Effector memory CD4-positive, alpha-beta T cell (primary cell): ENCODE results near the gene FAM110D.
A peak's percentile ranks its signal among the peaks of the same experiment; 100 is the strongest.

Experiments used
- DNase-seq, 3 donors: peaks; one replicate each; pipeline ENCODE4 v3.0.0-alpha.2; 2020
- H3K27ac ChIP-seq: 2 replicates; pipeline ENCODE4 v1.7.0; 2013; ENCODE audit warnings: mild to moderate bottlenecking, low read length, moderate library complexity; ENCODE audit not compliant: insufficient read depth, poor library complexity, severe bottlenecking
- H3K27me3 ChIP-seq: replicated peaks from 2 replicates; pipeline ENCODE4 v1.7.0; 2013; ENCODE audit warnings: mild to moderate bottlenecking, low read length; ENCODE audit not compliant: insufficient read depth, control insufficient read depth, poor library complexity, severe bottlenecking
- H3K36me3 ChIP-seq: 2 replicates; pipeline ENCODE4 v1.7.0; 2013; ENCODE audit warnings: mild to moderate bottlenecking, low read length, moderate library complexity; ENCODE audit not compliant: control insufficient read depth, insufficient read depth
- H3K4me1 ChIP-seq: 2 replicates; pipeline ENCODE4 v1.7.0; 2013; ENCODE audit warnings: low read length, mild to moderate bottlenecking; ENCODE audit not compliant: control insufficient read depth, insufficient read depth, poor library complexity, severe bottlenecking
- H3K4me3 ChIP-seq: 2 replicates; pipeline ENCODE4 v1.7.0; 2013; ENCODE audit warnings: low read length, low read depth, mild to moderate bottlenecking; ENCODE audit not compliant: insufficient read depth, poor library complexity, severe bottlenecking
- H3K9me3 ChIP-seq: 2 replicates; pipeline ENCODE4 v1.7.0; 2013; ENCODE audit warnings: mild to moderate bottlenecking, low read length, moderate library complexity; ENCODE audit not compliant: control insufficient read depth

The FAM110D gene

DNA sequence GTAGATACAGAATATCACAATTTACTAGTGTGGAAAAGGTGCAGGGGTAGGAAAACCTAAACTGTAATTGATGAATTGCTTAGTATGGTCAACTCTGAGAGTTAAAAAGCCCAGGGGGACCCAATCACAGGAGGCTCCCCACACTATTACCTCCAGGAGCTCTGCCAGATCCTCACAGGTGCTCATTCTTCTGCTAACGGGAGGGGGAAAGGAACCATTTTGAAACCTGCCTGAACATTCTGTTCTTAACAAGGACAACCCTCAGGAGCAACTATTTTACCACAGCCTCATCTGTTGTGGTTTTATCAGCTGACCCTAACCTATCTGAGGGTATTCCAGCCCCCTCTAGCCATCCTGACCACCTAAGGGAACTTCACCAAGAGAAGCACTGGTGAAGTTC, 28.2 kb upstream of the FAM110D start:
- no peak for DNase-seq
- H3K36me3 ChIP-seq, result no peaks in the 10 kb centered on the region
- no peaks in the 10 kb centered on the region for H3K27me3 ChIP-seq
- H3K9me3 ChIP-seq, result no peaks in the 10 kb centered on the region
- peaks cover 14% of the 10 kb centered on the region for H3K4me1 ChIP-seq
- H3K4me3 ChIP-seq, result no peak overlapping the region
- H3K27ac ChIP-seq, result no peak overlapping the region

DNA sequence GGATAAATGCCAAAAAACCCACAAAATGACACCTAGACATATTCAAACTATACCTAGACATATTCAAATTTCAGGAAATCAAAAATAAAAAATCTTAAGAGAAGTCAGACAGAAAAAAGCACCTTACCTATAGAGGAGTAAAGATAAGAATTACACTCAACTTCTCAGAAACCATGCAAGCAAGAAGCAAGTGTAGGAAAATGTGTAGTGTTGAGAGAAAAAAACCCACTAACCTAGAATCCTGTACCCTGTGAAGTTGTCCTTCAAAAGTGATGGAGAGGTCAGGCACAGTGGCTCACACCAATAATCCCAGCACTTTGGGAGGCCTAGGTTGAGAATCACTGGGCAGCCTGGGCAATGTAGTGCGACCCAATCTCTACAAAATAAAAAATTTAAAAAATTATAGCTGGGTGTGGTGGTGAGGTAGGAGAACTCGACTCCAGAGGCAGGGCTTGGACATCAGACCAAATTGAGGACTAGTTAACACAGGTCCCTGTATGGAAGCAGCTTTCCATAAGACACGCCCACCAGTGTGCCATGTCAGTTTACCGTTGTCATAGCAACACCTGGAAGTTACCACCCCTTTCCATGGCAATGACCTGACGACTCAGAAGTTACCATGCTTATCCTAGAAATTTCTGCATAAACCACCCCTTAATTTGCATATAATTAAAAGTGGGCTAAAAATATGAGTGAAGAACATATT, 26.6 kb upstream of the FAM110D start:
- Histone ChIP-seq H3K4me3 (no peak overlapping the region), H3K4me1 (peaks cover 7% of the 10 kb centered on the region), H3K36me3 (no peaks in the 10 kb centered on the region)

DNA sequence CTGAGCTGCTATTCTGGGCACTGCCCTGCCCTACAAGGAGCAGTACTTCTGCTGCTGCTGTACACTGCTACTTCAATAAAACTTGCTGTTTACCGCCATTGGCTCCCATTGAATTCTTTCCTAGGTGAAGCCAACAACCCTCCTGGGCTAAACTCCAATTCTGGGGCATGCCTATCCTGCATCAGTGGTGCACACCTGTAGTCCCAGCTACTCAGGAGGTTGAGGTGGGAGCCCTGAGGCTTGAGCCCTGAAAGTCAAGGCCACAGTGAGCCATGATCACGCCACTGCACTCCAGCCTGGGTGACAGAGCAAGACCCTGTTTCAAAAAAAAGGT, 26.1 kb upstream of the FAM110D start:
- H3K4me3 ChIP-seq, result no peak overlapping the region
- no peaks in the 10 kb centered on the region for H3K27me3 ChIP-seq
- no peaks in the 10 kb centered on the region for H3K36me3 ChIP-seq
- H3K9me3 ChIP-seq, result no peaks in the 10 kb centered on the region
- no peak overlapping the region for H3K27ac ChIP-seq
- H3K4me1 ChIP-seq, result peaks cover 2% of the 10 kb centered on the region
- DNase-seq, result no peak

More for the DNA sequence above, 26.6 kb upstream of the FAM110D start:
- DNase-seq, result no peak
- Histone ChIP-seq H3K9me3 (no peaks in the 10 kb centered on the region), H3K27me3 (no peaks in the 10 kb centered on the region), H3K27ac (no peak overlapping the region)

GRCh38 chr1:26134466-26134865, 24.4 kb upstream of the FAM110D start:
- Histone ChIP-seq H3K4me3 (no peak overlapping the region), H3K4me1 (no peaks in the 10 kb centered on the region), H3K27ac (no peak overlapping the region), H3K27me3 (no peaks in the 10 kb centered on the region), H3K36me3 (no peaks in the 10 kb centered on the region), H3K9me3 (no peaks in the 10 kb centered on the region)
- DNase-seq, result no peak

DNA sequence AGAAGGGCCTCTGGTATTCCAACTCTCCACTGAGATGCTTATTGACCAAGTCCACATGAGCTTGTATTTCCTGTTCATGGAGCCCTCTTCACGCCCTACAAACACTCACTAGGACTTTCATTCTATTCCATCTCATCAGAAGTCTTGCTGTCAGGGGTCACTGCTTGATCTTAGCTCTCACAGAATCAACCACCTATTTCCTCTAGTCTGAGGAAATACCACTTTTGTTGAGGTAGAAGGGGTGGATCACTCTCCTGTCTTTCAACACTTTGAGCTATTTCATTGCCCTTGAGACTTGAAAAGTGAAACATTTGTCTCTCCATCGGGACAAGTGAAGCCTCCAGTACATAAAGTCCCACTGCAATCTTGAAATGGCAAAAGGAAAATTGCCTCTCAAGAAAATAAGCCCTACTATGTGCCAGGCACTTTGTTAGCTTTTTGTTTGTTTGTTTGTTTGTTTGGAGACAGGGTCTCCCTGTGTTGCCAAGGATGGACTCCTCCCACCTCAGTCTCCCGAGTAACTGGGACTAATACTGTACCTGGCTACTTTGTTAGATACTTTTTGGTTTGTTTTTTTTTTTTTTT, 19.8 kb upstream of the FAM110D start:
- H3K27ac ChIP-seq, result no peak overlapping the region
- no peak overlapping the region for H3K4me3 ChIP-seq
- DNase-seq, result no peak

GRCh38 chr1:26142159-26142558, 16.7 kb upstream of the FAM110D start:
- Histone ChIP-seq H3K9me3 (no peaks in the 10 kb centered on the region), H3K27me3 (no peaks in the 10 kb centered on the region), H3K36me3 (no peaks in the 10 kb centered on the region), H3K4me3 (no peak overlapping the region), H3K4me1 (peaks cover 5% of the 10 kb centered on the region), H3K27ac (no peak overlapping the region)
- no peak for DNase-seq

More for the DNA sequence above, 19.8 kb upstream of the FAM110D start:
- no peaks in the 10 kb centered on the region for H3K4me1 ChIP-seq
- no peaks in the 10 kb centered on the region for H3K27me3 ChIP-seq
- no peaks in the 10 kb centered on the region for H3K9me3 ChIP-seq
- no peaks in the 10 kb centered on the region for H3K36me3 ChIP-seq

GRCh38 chr1:26145041-26145959, 13.6 kb upstream of the FAM110D start:
- H3K4me3 ChIP-seq, result no peak overlapping the region
- peak; percentile 49 to 65 (median 51) for DNase-seq
- no peak overlapping the region for H3K27ac ChIP-seq
- H3K9me3 ChIP-seq, result no peaks in the 10 kb centered on the region
- peaks cover 5% of the 10 kb centered on the region for H3K4me1 ChIP-seq
- no peaks in the 10 kb centered on the region for H3K36me3 ChIP-seq
- H3K27me3 ChIP-seq, result no peaks in the 10 kb centered on the region

DNA sequence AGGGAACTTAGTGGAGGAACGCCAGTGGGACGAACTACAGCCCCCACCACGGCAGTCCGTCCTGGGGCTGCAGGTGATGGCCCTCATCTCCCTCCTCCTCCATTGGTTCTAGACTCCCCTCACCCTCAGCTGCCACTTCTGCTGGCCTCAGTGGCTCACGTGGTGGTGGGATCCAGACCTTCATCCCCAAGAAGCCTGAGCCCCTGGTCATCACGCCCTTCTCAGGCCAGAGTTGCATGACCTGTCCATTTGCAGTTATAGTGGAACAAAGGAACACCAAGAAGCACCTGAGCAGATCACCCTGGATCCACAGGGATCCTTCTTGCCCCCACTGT, 13.0 kb upstream of the FAM110D start:
- peaks cover 5% of the 10 kb centered on the region for H3K4me1 ChIP-seq
- no peaks in the 10 kb centered on the region for H3K27me3 ChIP-seq
- no peak overlapping the region for H3K4me3 ChIP-seq
- no peak for DNase-seq
- no peaks in the 10 kb centered on the region for H3K36me3 ChIP-seq
- no peaks in the 10 kb centered on the region for H3K9me3 ChIP-seq
- no peak overlapping the region for H3K27ac ChIP-seq

DNA sequence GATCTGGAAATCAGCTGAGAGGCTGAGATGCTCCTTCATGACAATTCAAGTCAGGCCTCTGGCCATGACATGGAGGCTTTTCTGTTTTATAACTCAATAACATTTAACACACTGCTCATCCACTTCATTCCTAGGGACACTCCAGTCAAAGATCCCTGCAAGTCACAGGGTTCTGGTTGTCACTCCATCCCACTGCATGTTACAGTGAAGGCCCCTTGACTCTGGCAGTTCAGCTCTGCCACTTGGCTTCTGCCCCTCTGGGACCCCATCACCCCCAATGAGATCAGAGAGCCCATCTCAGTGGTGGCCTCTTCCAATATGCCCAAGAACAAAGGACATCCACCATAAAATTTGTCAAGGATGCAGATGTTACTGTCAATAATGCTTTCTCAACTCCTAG, 10.0 kb upstream of the FAM110D start:
- H3K4me3 ChIP-seq, result no peak overlapping the region
- H3K9me3 ChIP-seq, result no peaks in the 10 kb centered on the region
- no peak overlapping the region for H3K27ac ChIP-seq
- no peaks in the 10 kb centered on the region for H3K27me3 ChIP-seq
- peaks cover 5% of the 10 kb centered on the region for H3K4me1 ChIP-seq
- H3K36me3 ChIP-seq, result no peaks in the 10 kb centered on the region
- DNase-seq, result no peak

GRCh38 chr1:26153966-26154532, 4.8 kb upstream of the FAM110D start:
- Histone ChIP-seq H3K4me3 (no peak overlapping the region), H3K4me1 (no peaks in the 10 kb centered on the region)
- DNase-seq, result no peak

More at GRCh38 chr1:26153966-26154532, 4.8 kb upstream of the FAM110D start:
- H3K27me3 ChIP-seq, result peaks cover 8% of the 10 kb centered on the region
- H3K9me3 ChIP-seq, result no peaks in the 10 kb centered on the region
- H3K27ac ChIP-seq, result no peak overlapping the region
- no peaks in the 10 kb centered on the region for H3K36me3 ChIP-seq
